Measurements from ENCODE around the gene SPECC1.
"Not testable (repeated sequence)": the region's sequence is repeated elsewhere in the genome, so short reads cannot be mapped to it uniquely, and the experiment has no call there.

SPECC1 gene

DNA sequence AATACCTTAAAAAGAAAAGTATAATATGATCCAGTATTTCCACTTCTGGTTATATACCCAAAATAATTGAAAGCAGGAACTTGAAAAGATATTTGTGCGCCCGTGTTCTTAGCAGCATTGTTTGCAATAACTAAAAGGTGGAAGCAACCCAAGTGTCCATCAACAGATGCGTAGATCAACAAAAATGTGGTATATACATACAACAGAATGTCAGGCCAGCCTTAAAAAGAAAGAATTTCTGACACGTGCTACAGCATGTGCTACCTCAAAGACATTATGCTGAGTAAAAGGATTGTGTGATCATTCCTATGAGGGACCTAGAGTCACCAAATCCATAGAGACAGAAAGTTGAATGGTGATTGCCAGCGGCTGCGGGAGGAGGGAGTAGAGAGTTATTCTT, 133.1 kb downstream of the SPECC1 start:
- DNase-seq: no peak

DNA sequence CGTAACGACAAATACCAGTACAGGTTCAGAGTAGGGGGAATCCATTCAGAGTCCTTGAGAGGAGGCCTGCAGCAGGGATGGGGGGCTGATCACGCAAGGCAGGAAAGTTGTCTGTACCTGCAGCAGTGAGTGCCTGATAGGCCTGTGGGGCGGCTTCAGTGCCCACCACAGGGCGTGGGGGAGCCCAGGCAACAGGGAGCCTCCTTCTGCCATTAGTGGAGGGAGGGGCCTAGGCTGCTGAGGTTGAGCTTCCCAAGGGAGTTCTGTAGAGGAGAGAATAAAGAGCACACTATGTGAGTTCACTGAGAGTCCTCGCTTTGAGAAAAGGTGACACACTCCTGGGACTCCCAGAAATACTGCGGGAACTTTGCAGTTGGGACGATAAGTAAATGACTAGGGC, 134.6 kb downstream of the SPECC1 start:
- DNase-seq: no peak

DNA sequence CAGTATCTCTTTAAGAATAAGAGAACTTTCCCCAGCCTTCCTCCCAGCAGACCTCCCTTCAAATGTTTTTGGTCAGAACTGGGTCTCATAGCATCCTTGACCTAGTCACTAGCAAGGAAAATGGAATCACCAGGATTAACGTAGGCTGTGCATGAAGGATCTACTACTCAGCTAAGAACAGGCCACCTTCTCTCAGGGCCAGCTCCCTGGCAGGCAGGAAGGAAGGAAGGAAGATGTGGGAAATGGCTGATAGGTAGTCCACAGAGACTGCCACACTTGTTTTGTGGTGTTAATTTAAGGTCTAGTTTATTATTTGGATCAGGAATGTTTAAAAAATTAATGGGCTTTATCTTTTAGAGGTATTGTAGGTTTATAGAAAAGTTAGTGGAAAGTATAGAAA, 136.4 kb downstream of the SPECC1 start:
- no peak for DNase-seq

DNA sequence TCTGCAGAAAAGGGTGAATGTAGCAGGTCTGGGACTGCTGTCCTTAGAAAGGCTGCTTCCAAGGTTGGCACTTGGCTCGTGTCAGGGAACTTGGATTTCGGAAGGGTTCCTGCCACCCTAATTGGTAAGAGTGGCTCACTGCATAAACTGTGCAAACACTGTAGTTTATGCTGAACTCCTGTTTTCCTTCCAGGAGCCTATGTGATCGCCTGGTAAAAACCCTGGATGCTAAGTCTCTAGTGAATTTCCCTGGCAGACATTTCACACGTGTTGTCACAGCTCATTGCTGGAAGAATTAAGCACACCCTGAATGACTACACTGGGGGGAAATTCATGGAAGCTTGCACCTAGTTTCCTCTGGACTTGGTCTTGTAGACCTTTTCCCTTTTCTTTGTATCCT, 140.1 kb downstream of the SPECC1 start:
- no peak for DNase-seq

DNA sequence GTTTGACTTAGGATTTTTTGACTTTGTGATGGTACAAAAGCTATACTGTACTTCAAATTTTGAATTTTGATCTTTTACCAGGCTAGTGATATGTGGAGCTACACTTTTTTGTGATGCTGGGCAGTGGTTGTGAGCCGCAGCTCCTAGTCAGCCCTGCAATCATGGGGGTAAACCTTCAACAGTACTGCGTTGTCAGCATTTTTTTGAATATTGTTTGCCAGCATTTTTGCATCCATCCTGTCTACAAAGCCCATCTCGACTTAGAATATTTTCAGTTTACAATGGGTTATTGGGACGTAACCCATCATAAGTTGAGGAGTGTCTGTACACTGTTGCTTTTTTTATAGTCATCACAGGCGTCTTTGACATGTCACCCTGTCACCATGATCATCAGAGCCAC, 142.0 kb downstream of the SPECC1 start:
- DNase-seq: no peak

DNA sequence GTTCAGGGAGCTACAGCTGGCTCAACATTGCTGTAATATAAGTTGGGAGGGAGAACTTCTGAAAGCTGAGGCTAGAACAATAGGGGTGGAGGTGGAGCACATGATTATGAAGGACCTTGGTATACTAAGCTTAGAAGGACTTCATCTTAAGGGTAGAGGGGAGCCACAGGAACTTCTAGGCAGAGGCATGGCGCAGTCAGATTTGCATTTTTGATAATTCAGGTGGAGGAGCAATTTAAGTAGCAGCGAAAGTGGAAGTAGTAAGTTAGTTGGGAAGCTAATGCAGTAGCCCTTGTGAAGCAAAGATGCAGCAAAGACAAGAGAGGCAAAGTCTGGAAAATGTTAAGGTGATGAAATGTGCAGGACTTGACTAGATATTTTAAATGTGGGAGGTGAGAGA, 144.1 kb downstream of the SPECC1 start:
- DNase-seq: no peak

DNA sequence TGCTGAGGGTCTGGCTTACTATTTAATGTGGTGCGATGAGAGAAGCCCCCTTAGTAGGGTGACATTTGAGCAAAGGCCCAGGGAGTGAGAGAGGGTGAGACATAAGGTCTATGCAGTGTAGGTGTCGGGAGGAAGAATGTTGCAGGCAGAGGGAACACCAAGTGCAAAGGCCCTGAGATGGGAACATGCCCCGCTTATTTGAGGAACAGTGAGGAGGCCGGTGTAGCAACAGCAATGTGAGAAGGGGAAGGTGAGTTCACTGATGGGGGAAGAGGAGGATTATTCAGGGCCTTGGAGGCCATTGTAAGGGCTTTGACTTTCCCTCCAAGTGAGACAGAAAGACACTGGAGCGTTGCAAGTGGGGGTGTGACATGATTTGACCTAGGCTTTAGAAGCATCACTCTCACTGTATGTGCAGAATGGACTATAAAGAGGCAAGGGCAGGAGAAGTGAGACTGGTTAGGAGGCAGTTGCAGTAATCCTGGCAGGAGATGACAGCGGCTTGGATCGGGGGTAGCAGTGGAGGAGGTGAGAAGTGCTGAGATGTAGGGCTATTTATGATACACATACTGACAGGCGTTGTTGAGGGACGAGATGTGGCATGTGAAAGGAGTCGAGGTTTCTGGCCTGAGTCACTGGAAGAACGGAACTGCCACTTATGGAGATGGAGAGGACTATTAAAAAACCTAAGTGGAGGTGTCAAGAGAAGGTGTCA, 145.3 kb downstream of the SPECC1 start:
- no peak for DNase-seq

DNA sequence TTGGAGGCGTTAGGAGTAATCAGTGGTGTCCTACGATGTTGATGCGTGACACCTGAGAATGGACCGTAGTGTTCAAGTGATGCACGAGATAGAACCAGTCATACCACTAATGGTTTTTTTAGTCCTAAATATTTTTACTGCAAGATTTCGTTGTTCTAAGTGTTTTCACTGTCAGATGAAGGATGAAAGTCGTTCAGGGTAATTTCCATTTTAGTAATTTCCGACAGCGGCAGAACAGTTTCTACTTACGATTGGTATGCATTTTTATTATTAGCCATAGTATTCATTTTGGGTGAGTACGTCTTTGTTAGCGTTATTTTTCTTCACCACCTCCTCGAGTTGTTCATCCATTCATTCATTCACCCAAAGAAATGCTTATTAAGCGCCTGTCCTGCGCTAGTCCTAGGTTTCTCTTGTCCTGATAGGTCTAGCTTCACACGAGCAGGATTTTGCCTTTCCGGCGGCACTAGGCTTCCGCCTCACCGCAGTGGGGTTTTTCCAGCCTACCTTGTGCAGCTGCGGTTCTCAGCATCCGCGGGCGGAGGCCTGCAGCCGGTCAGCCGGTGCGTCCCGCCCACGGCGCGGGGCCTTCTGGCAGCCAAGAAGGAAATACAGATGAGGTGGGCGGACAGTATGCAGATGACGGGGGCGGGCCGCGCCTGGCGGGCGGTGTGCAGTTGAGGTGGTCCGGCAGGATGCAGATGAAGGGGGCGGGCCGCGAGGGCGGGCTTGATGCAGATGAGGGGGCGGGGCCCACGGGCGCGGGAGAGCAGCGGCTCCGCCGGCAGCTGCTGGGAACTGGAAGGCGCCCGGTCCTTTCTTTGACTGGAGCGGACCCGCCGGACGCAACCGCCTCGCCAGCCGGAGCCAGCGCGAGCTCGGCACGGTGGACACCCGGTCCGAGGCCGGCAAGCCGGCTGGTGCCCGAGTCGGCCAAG, 146.4 kb downstream of the SPECC1 start:
- peak; percentile 86 for DNase-seq

DNA sequence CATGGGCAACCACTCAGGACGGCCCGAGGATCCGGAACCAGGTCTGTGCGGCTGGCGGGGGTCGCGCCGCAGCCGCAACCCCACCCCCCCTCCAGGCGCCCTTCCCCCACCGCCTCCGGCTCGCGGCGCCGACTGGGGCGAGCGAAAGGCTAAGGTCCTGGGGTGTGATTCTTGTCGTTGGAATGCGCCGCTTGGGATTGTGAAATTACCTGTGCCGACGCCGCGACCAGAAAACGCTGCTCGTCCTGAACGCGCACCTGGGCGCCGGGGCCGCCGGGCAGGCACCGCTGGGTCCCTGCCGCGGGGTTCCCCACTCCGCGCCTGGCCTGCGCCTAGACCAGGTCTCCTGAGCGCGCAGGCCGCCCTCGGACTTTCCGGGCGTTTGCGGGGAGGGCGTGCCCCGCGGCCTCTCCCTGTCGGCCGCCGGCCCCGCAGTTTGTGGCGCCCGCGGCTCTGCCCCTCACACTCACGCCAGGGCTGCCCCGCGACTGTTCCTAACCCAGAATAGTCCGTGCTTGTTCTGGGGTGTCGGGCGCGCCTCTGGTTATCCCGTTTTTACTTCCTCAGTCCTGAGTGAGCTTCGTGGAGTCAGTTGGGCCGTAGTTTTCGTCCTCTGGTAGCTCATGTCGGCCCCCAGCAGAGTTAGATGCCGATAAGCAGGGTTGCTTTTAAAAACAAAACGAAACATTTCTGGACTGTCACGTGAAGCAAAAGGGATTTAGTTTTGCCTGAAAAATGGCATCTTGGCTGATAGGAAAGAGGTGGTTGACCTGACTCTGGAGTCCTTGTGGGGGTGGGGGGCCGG, 147.2 kb downstream of the SPECC1 start:
- no peak for DNase-seq

DNA sequence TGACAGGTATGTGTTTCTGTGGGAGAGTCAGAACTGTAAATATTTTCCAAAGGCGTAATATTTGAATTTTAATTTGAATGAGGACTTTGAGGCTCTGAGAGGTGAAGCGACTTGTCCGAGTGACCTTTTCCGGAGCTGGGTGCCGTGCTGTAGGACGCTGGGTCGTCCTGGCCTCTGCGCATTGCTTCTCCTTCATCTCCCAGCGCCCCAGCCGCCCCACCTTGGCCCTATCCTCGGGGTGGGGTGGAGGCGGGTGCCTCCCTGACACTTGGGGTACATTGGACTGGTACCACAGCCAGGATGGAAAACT, 147.8 kb downstream of the SPECC1 start:
- DNase-seq: no peak

DNA sequence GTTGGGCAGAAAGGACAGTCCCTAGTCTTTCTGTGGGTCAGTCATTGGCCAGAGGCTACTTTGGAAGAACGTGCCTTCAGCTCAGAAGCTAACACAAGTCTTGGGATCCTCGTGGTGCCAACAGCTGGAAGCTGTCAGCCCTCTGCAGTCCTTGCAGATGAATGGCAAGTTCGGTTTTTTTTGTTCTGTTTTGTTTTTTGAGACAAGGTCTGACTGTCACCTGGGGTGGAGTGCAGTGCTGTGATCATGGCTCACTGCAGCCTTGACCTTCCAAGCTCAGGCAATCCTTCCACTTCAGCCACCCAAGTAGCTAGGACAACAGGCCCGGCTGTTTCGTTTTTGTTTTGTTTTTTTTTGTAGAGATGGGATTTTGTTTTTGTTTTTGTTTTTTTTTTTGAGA, 149.4 kb downstream of the SPECC1 start:
- DNase-seq: no peak

DNA sequence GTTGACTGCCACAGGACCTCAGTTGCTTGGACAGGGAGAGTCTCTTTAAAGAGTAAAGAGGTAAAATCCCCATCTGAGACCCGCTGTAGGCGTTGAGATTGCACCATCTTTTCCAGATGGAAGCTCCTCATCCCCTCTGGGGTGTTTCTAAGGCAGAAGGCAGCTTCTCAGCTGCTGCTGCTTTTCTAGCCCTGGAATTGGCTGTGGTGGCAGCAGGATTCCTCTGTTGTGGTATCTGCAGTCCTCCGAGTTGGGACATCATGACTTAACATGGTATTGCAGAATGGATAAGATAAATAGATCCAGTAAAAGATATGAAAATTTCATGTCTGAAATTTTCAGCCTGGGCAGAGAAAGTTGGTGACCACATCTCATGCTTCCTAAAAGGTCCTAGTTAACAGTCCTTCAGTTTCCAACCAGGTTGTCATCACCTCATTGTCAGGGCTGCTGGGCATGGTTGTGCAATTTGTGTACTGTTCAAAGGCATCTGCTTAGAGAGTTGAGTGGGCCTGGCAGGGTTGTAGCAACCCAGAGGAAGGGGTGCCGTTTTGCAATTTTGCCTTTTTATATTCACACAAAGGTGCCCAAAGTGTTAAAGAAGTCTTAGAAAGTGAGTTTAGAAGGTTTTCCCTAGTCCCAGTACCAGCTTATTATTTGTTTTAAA, 150.4 kb downstream of the SPECC1 start:
- DNase-seq: no peak

DNA sequence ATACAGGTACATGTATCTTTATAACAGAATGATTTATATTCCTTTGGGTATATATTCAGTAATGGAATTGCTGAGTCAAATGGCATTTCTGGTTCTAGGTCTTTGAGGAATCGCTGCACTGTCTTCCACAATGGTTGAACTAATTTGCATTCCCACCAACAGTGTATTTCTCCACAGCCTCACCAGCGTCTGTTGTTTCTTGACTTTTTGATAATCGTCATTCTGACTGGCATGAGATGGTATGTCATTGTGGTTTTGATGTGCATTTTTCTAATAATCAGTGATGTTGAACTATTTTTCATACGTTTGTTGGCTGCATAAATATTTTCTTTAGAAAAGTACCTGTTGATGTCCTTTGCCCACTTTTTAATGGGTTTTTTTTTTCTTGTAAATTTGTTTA, 156.4 kb downstream of the SPECC1 start:
- not testable (repeated sequence) for DNase-seq

DNA sequence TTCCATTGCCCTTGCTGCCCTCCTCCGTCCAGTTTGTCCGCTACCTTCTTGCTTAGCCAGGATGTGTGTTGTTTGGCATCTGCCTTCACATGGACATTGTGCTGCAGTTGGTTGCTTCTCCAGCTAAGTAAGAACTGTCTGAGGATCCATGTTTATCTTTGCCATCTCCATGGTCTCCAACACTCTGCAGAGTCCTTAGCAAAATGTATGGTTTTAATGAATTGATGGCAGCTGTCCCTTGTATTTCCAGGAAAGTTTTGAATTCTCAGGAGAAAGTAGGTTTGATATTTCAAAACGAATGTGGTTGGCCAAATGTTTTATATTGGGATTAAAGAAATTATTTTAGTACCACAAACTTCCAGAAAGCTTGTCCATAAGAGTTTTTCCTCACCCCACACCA, 160.9 kb downstream of the SPECC1 start:
- no peak for DNase-seq

DNA sequence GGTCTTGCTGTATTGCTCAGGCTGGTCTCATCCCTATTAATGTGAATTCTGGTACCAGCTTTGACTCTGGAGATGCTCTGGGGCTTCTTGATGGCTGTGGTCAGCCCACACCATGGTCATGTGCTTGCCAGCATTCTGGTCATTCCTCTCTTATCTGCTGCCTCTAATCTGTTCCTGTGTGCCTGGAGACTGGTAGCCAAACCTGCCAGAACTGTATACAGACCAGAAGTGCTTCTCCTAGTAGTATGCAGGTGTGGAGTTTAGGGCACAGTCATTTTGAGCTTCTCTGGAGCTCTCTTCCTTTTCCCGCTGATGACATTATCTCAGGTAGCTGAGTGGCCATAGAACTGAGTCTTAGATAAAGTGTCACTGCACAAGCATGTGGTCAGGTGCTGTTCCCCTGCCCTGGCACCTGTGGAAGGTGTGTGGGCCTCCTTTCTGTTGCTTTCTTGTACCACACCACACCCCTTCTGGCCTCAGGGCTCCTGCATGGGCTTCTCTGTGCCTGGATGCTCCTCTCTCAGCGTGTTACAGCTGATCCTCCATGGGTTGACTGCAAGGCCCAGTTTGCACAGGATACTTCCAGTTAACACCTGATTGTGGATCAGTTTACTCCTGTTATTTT, 162.7 kb downstream of the SPECC1 start:
- no peak for DNase-seq

DNA sequence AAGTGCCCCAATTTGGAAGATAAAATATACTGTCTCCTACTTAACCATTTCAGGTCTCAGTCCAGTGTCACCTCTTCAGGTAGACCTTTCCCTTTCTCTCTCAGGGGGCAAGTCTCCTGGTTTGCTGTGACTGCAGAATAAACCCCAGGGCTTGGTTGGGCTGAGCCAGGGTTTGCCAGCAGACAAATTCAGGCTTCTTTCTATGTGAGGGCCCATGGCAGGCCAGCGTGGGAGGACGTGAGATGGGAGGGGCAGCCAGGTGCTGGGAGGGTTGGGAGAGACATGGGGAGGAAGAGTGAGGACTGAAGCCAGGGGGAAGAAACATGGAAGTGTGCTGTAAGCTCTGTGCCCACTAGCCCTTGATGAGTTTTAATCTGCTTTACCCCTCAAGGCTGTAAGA, 163.2 kb downstream of the SPECC1 start:
- no peak for DNase-seq

DNA sequence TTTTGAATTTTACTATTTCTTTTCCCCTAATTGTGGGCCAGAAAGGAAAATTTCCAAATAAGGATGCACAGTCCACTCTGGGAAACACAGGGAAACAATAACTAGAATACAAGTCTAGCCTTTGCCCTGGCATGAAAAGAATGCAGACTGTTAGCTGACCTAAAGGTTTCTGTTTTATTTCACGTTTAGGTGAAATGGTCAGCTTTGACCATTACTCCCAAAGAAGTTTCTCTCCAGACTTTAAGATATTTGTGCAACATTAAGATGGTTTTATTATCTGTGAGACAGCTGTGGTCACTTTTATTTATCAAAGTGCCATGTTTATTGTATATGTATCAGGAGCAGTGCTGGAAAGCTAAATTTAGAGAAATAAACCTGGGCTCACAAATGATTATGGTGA, 163.9 kb downstream of the SPECC1 start:
- no peak for DNase-seq

DNA sequence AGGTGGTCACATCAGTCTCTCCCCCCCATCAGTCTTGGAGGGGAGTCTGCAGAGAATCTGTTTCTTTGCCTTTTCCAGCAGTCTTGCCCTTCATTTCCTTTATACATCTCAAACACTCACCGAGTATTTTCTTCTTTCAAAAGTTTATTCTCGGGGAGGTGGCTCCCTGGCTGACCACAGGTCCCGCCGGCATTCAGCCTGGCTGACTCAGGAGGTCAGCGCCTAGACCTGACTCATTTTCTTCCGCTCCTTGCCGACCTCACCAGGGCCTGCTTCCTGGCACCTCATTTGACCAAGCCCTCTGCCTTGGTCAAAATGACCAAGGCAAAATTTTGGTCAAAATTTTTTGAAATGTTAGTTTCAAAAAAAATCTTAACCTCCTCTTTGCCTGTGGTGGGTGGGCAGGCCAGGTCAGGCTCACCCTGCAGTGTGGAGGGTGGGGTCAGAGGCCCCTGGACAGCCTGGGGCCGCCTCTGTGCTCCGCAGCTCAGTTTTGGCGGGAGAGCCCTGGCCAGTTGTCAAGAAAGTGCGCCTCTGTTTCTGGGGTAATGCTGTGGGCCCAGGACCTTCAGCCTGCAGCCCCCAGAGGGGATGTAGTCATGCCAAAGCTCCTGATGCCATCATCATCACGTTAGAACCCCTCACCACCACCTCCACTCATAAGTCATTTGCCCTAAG, 165.6 kb downstream of the SPECC1 start:
- no peak for DNase-seq

DNA sequence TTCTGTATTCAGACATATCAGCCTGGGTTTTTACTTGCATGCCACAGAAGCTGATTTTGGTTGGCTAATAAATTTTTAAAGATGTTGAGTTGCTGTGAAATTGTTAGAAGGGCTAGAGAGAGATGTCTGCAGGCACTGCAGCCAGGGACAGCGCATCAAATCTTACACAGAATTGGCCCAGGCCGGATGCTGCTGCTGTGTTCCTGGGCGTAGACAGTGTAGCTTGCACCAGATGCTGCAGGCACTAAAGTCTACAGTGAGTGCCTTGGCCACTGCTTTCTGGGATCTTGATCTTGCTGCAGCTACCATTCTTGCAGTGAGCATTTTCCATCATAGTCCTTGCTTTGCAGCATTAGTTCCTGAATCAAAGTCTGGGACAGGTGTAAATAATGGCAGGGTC, 169.9 kb downstream of the SPECC1 start:
- DNase-seq: no peak

DNA sequence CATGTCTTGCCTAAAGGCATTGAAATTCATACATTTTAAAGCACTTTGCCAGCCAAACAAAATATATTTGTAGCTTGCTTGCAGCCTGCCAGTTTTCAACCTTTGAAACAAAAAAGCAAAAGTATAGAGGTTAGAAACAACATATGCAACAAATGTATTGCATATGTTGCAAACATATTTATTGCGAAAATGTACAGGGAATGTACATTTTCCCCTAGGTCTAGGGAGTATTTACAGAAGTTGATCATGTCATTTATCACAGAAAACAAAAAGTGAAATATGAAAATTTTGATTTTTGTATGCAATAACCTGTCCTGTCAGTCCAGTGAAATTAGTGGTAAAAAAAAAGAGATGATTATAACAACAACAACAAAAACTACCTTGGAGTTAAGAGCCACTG, 171.5 kb downstream of the SPECC1 start:
- DNase-seq: no peak

DNA sequence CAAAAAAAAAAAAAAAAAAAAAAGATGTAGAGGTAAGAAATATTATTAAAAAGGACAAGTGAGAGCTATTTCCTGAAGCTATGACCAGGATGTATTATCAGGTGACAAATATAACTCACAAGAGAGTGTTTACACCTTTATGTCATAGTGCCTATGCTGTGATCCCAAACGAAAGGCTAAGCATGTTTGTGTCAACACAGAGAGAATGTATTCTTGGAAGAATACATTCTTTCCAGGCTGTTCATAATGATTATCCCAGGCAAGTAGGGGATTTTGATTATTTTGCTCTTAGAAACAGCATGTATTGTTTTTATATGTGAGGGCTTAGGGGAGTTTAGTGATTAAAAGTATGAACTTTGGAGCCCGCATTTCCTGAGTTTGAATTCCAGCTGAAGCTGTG, 175.0 kb downstream of the SPECC1 start:
- DNase-seq: no peak

DNA sequence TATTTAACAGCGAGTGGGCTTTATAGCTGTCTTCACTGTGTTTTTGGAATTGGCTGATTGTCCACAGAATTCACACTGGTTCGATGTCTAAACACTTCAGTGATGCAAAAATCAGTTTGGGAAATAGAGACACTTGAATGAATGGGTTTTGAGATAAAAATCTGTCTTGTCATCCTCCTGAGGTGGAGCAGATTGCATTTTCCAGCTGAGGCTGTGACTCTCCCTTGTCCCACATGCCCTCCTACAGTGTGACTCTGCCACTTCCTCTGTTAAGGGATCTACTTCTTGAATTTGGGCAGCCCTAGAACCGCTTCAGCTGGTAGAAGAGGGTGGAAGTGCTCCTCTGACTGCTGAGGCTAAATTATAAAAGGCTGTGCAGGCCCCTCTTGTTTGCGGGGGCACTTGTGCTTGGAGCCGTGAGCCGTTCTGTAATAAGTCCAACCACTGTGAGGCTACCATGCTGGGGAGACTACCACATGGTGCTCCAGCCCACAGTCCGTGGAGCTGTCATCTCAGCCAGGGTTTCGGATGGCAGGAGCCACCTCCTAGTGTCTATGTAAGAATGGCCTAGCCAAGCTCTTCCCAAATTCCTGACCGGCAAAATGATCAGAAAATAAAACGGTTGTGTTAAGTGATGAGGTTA, 175.9 kb downstream of the SPECC1 start:
- no peak for DNase-seq
